HG03060 (cell line): Measurements from ENCODE around the gene ENTPD3.
A peak's percentile ranks its signal among the peaks of the same experiment; 100 is the strongest.
"Not testable (repeated sequence)": the region's sequence is repeated elsewhere in the genome, so short reads cannot be mapped to it uniquely, and the experiment has no call there.

ENCODE experiments used
- ATAC-seq: cut with Tn5 transposase; IDR thresholded peaks from one replicate; pipeline ENCODE4 v1.9.1; 2021; ENCODE audit warnings: low read depth, moderate number of reproducible peaks; ENCODE audit not compliant: unreplicated experiment

The ENTPD3 gene

GRCh38 chr3:40456940-40457823 lies 70.2 kb downstream of the ENTPD3 start, which contains the start of gene RPL14:
TSS of gene RPL14 (plus strand) at chr3:40457339. CDS start at chr3:40457472, 133 bp downstream.
- peak; percentile 40 for ATAC-seq

- no peak for ATAC-seq
Observed at GRCh38 chr3:40458473-40458872, 71.5 kb downstream of the ENTPD3 start.

DNA sequence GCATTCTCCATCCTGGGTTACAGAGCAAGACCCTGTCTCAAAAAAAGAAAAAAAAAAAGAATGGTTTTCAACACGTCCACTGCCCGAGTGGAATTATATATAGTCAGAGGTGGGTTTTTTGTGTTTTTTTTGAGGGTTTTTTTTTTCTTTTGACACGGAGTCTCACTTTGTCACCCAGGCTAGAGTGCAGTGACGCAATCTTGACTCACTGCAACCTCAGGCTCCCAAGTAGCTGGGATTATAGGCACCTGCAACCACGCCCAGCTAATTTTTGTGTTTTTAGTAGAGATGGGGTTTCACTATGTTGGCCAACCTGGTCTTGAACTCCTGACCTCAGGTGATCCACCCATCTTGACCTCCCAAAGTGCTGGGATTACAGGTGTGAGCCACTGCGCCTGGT lies 73.5 kb downstream of the ENTPD3 start:
- not testable (repeated sequence) for ATAC-seq

DNA sequence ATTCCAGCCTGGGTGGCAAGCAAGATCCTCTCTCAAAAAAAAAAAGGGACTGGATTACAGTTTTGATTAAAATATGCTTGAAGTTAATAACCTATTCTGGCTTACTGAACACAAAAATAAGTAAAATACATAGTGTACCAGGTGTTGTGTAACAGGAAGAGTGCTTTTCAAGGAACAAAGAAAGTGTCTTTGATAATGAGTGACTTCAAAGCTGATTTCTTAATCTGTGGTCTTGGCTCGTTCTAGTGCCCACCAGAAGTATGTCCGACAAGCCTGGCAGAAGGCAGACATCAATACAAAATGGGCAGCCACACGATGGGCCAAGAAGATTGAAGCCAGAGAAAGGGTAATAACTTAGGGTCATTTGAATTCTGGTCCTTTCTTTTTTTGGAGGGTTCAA lies 74.2 kb downstream of the ENTPD3 start:
- no peak for ATAC-seq

- not testable (repeated sequence) for ATAC-seq
Observed at GRCh38 chr3:40462838-40463237, 75.9 kb downstream of the ENTPD3 start.

GRCh38 chr3:40463579-40463978 lies 76.6 kb downstream of the ENTPD3 start:
- ATAC-seq, result no peak

DNA sequence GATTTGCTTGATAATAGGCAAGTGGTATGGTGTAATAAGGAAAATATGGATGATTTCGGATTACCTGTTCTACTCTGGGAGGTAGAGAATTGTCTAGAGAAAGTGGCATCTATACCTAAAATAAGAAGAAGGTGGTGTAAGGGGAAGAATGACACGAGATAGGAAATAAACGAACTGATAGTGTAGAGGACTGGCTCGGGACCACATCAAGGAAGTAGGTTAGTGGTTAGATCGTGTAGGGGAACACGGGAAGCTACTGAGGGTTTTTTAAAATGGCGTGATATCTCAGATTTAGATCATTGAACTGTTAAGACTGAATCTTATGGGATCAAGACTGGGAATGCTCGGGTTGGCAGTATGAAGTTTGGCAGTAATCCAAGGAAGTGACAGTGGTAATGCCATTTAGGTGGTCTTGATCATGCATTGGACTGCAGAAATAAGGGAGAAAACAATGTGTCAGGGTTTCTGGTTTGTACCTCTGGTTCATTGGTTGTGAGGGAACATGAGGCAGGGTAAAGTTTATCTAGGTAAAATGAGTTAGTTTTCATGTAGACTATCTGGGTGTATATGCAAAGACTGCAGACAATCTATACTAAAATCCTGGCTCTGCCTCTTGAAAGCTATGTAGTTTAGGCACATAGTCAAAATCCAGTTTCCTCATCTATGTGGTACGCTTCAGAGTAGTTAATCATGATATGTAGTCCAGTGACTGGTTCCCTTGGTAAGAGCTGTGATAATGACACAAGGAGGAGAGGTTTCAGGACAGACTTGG lies 77.5 kb downstream of the ENTPD3 start:
- ATAC-seq, result no peak

DNA sequence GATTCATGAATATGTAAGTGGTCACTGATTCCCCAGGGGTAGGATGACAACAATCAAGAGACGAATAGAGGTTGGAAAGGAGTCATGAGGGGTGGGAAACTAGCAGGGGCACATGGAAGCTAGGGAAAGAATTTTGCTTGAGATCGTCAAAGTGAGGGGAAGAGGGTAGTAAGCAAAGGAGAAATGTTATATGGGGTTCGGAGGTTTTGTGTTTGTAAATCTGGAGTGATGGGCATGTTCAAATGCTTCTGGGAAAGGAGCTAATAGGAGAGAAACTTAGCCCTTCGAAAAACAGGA lies 78.1 kb downstream of the ENTPD3 start:
- no peak for ATAC-seq

DNA sequence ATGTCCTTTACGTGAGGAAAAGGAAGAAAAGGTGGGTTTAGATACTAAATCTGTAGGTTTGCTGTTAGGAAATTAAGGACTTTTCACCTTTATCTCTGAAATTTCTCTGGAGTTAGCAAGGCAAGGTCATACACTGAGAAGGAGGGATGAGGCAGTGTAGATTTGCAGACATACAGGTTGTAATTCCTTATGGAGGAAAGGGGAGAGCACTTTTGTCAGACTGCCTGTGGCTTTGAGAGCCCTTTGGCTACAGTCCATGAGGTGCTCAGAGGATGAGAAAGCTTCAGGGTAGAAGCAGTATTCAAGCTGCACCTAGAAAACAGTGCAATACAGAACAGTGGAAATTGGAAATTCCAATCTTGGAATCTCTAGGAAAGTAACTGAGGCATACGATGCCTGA lies 78.5 kb downstream of the ENTPD3 start:
- ATAC-seq, result no peak

DNA sequence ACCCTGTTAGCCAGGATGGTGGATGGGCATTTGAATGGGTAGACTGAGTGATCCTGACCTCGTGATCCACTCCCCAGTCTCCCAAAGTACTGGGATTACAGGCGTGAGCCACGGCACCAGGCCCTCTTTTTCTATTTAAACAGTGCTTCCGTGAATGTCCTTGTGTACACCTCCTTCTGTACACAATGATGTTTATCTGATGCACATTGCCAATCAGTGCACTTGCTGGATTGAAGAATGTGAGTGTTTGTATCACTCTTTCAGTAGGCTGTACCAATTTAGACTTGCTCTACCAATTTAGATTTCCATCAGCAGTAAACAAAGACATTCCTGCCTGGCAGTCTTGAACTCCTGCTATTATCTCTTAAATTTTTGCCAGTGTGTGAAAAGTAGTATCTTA lies 81.0 kb downstream of the ENTPD3 start:
- ATAC-seq, result no peak

DNA sequence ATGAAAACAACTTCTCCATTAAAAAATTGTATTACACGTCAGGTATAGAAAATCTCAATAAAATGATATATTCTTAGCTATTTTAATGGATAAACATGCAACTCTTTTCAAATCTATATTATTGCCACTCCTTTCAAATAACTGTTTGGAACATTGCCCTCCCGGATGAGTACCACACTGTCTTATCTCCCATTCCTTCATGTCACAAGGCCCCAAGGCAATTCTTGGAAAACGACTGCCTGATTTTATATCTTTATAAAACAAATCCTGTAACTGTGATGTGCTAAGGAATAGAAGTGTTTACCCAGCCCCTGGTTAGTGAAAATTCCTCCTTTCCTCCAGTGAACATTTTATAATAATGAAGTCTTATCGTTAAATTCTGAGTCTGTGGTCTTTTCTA lies 83.7 kb downstream of the ENTPD3 start:
- no peak for ATAC-seq

DNA sequence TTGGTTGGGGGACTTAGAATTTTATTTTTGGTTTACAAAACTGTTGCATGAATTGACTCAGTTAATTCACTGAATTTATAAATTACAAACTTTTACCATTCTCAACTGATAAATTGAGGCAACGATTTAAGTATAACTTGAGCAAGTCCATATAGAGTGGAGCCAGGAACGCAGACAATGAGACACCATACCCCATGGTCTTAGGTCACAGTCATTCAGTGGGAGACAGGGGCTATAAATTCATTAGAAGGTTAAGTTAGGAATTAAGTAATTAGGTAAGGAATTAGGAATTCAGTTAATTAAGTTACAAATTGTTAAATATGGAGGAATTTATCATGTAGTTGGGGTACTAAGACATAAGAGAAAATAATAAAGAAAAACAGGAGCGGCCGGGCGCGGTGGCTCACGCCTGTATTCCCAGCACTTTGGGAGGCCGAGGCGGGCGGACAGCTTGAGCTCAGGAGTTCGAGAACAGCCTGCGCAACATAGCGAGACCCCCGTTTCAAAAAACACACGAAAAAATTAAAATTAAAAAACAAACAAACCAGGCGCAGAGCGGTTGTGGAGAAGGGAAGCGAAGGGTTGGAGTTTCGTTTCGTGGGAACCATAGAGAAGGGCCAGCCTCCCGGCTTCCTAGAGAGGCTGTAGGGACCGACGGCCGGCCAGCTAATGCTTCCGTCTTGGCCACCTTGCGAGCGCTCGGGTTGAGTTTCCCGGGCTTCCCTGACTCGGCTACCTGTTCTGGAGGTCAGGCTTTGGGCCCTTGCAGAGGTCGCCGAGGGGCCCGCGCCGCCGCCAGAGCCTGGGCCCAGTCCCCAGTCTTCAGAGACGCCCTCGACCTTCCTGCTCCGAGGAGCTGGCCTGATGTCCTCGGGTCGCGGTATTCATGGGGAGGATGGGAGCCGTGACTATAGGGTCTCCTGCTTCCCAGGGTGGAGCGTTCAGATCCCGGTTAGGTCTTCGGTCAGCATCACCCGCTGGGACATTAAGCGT lies 89.8 kb downstream of the ENTPD3 start, which contains the start of gene ZNF619:
Gene ZNF619 (plus strand): TSS at position 645 of the 993 bp plus-strand sequence. CDS start 858 bp downstream, outside the sequence.
- no peak for ATAC-seq

DNA sequence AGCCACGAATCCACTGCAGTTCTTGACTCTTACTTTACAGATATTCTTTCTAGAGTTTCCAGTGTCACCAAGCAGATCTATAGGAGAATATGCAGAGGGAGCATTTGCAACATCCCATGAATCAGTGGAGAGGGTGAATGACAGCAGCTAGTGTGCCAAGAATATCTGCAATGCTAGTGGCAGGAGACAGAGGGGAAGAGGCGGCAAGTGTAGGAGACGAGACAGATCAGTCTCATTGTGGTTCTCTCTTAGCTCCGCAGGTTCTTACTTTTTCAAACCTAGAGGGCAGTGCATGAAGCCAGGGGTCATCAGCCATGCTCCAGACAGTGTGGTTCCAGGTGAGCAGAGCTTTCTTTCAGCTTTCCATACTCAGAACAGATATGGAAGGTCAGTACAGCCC lies 90.7 kb downstream of the ENTPD3 start:
- no peak for ATAC-seq
